Measurements from ENCODE around the gene KCNA4. TPM values are rescaled to one million over a fixed set of nuclear protein-coding genes. Genes with fewer than 3 reads are reported as not detected.
"Not testable (repeated sequence)": the region's sequence is repeated elsewhere in the genome, so short reads cannot be mapped to it uniquely, and the experiment has no call there.

KCNA4 gene
- total RNA-seq (2014; rRNA removed; shearing (Covaris generic)), result not detected in 2 replicates
- polyA plus RNA-seq (2014; cell fraction: nucleus; rRNA removed), result not detected in 2 replicates

GRCh38 chr11:30016588-30017363, at the start of gene KCNA4:
Gene KCNA4, minus strand, starts transcription at chr11:30017030. Its CDS starts 4,352 bp downstream, at chr11:30012678.
- DNase-seq (ENCODE audit: extremely low read depth, low read depth), result no peak

GRCh38 chr11:30062103-30062502, 45.3 kb upstream of the KCNA4 start:
- DNase-seq (ENCODE audit: extremely low read depth, low read depth), result no peak

- no peak for DNase-seq (ENCODE audit: extremely low read depth, low read depth)
Measured at GRCh38 chr11:30059172-30059815, 42.5 kb upstream of the KCNA4 start.

GRCh38 chr11:30049214-30049613, 32.4 kb upstream of the KCNA4 start:
- DNase-seq (ENCODE audit: extremely low read depth, low read depth), result no peak

GRCh38 chr11:30046578-30046945, 29.7 kb upstream of the KCNA4 start:
- DNase-seq (ENCODE audit: extremely low read depth, low read depth), result no peak

GRCh38 chr11:30045921-30046577, 29.2 kb upstream of the KCNA4 start:
- no peak for DNase-seq (ENCODE audit: extremely low read depth, low read depth)

- DNase-seq (ENCODE audit: extremely low read depth, low read depth), result no peak
Measured at GRCh38 chr11:30045144-30045543, 28.3 kb upstream of the KCNA4 start.

- DNase-seq (ENCODE audit: extremely low read depth, low read depth), result no peak
Measured at GRCh38 chr11:30041171-30041570, 24.3 kb upstream of the KCNA4 start.

GRCh38 chr11:30034746-30035145, 17.9 kb upstream of the KCNA4 start:
- not testable (repeated sequence) for DNase-seq (ENCODE audit: extremely low read depth, low read depth)

GRCh38 chr11:30034166-30034565, 17.3 kb upstream of the KCNA4 start:
- DNase-seq (ENCODE audit: extremely low read depth, low read depth), result not testable (repeated sequence)

- DNase-seq (ENCODE audit: extremely low read depth, low read depth), result no peak
Measured at GRCh38 chr11:30025396-30026139, 8.7 kb upstream of the KCNA4 start.

GRCh38 chr11:30023074-30023473, 6.2 kb upstream of the KCNA4 start:
- DNase-seq (ENCODE audit: extremely low read depth, low read depth), result no peak

- no peak for DNase-seq (ENCODE audit: extremely low read depth, low read depth)
Measured at GRCh38 chr11:30019481-30019880, 2.7 kb upstream of the KCNA4 start.

- DNase-seq (ENCODE audit: extremely low read depth, low read depth), result no peak
Measured at GRCh38 chr11:30018495-30018894, 1.7 kb upstream of the KCNA4 start.

- DNase-seq (ENCODE audit: extremely low read depth, low read depth), result no peak
Measured at GRCh38 chr11:30017445-30017895, 640 bp upstream of the KCNA4 start.

GRCh38 chr11:30015725-30016412, 961 bp downstream of the KCNA4 start:
- no peak for DNase-seq (ENCODE audit: extremely low read depth, low read depth)

- no peak for DNase-seq (ENCODE audit: extremely low read depth, low read depth)
Measured at GRCh38 chr11:30012346-30012745, 4.5 kb downstream of the KCNA4 start.

- DNase-seq (ENCODE audit: extremely low read depth, low read depth), result no peak
Measured at GRCh38 chr11:30009060-30009459, 7.8 kb downstream of the KCNA4 start.

GRCh38 chr11:30006876-30007275, 10.0 kb downstream of the KCNA4 start:
- DNase-seq (ENCODE audit: extremely low read depth, low read depth), result no peak

- no peak for DNase-seq (ENCODE audit: extremely low read depth, low read depth)
Measured at GRCh38 chr11:30002157-30002785, 14.6 kb downstream of the KCNA4 start.
